Central memory CD8-positive, alpha-beta T cell (primary cell): ENCODE measurements around the gene C11orf91.
"Not testable (repeated sequence)": the region's sequence is repeated elsewhere in the genome, so short reads cannot be mapped to it uniquely, and the experiment has no call there.

Experiments
- ATAC-seq: fragments of 150-1000 bp; cut with Tn5 transposase; replicated peaks from 2 replicates; pipeline ENCODE4 v1.10.0; 2022; ENCODE audit warnings: mild to moderate bottlenecking, moderate FRiP score, moderate number of reproducible peaks; ENCODE audit not compliant: poor library complexity, severe bottlenecking; ENCODE audit errors: extremely low read depth
- DNase-seq, 2 donors: peaks; one replicate each; pipeline ENCODE4 v3.0.0; 2021; ENCODE audit warnings: low spot score in 2 of 2
- H3K27ac Mint-ChIP-seq: one replicate; pipeline ENCODE4 v1.8.0; 2022; ENCODE audit warnings: low read depth, mild to moderate bottlenecking, moderate library complexity, mixed read lengths
- H3K27me3 Mint-ChIP-seq: one replicate; pipeline ENCODE4 v1.8.0; 2022; ENCODE audit warnings: mixed read lengths
- H3K36me3 Mint-ChIP-seq: one replicate; pipeline ENCODE4 v1.8.0; 2022; ENCODE audit warnings: mild to moderate bottlenecking, moderate library complexity, mixed read lengths; ENCODE audit not compliant: insufficient read depth
- H3K4me1 Mint-ChIP-seq: one replicate; pipeline ENCODE4 v1.8.0; 2022; ENCODE audit warnings: mixed read lengths
- H3K4me3 Mint-ChIP-seq: one replicate; pipeline ENCODE4 v1.8.0; 2022; ENCODE audit warnings: mild to moderate bottlenecking, moderate library complexity, mixed read lengths
- H3K9me3 Mint-ChIP-seq: one replicate; pipeline ENCODE4 v1.8.0; 2022; ENCODE audit warnings: mixed read lengths

The C11orf91 gene

DNA sequence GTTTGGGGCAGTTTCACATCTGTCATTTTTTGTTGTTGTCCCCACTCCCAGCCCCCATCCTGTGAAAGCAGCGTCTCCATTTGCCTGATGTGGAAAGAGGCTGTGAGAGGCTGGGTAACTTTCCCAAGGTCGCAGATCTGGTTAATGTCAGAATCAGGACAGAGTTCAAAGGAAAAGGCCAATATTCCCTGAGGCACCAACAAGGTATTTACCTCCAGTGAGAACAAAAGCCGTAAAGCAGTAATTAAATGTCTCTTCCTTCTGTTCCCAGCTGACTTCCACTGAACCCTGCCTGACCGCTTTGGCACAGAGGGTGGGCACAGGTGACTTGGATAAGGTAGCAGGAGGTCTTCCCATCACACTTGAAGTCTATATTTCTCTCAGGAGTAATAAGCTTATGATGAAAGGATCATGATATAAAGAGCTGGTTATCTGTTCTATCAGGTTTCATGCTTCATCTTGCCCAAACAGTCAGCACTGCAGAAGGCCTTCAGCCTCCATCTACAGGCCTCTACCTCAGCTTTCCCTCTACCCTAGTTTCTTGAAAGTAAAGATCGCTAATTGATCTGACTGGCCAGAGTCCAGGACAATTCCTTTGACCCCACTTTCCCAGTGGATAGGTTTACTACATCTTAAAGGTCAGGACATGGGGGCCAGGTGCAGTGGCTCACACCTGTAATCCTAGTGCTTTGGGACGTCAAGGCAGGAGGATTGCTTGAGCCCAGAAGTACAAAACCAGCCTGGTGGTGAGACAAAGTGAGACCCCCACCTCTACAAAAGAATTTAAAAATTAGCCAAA is 9.4 kb downstream of the C11orf91 start:
- no peak overlapping the region for H3K27ac Mint-ChIP-seq
- DNase-seq: no peak
- H3K27me3 Mint-ChIP-seq: peaks cover 30% of the 10 kb centered on the region
- no peaks in the 10 kb centered on the region for H3K4me1 Mint-ChIP-seq
- no peaks in the 10 kb centered on the region for H3K9me3 Mint-ChIP-seq
- H3K36me3 Mint-ChIP-seq: no peaks in the 10 kb centered on the region
- no peak overlapping the region for H3K4me3 Mint-ChIP-seq
- ATAC-seq: no peak

DNA sequence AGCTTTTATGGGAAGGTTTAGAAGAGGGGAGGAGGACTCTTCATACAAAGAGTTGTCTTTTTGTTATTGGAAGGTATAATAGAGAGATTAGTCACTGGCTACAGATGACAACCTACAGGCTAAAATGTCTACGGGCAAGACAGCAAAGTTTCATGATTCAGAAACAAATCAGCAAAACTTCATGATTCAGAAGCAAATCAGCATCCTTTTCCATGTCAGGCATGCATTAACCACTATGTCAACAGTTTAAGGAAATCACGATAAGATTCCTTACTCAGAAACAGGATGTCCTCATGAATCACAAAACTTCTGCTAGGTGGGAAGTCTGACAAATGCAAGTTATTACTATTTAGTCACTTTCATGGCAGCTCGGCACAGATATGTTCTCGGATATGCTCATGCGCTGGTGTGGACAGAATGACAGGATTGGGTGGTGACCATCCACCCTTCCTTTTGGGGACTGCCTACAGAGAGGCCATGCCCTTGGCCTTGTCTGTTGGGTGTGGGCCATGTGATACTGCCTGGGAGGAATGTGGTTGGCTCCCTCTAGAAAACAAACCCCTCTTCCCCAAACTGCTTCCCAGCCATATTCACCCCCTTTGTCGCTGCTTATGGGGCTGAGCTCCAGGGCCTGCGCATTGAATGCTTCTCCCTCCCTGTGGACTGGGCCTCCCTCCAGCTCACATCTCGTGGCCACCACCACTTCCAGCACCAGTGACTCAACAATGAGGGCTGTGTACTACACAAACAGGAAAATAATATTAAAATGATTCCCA is 10.1 kb downstream of the C11orf91 start:
- Mint-ChIP-seq H3K36me3 (no peaks in the 10 kb centered on the region), H3K27me3 (peaks cover 24% of the 10 kb centered on the region), H3K27ac (no peak overlapping the region), H3K4me3 (no peak overlapping the region), H3K4me1 (no peaks in the 10 kb centered on the region), H3K9me3 (no peaks in the 10 kb centered on the region)
- ATAC-seq: no peak
- no peak for DNase-seq

DNA sequence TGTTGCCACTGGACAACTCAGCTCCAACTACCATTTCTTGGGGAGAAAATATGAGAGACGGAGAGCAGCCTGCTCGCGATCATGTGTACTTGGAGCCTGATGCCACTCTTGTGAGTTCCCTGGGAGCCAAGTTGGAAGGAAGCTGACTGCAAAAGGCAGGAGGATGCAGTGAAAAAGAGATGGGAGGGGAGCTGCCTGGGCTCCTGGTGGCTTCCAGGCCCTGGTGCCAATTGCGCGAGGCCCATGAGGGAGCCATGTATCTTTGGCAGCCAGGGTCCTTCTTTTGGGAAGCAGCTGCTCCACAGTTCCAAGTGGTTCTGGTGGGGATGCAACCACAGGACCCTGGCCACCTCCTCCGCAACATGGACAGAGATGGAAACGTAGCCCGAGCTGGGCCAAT is 11.1 kb downstream of the C11orf91 start:
- Mint-ChIP-seq H3K27ac (no peak overlapping the region), H3K27me3 (peaks cover 34% of the 10 kb centered on the region), H3K9me3 (no peaks in the 10 kb centered on the region), H3K36me3 (no peaks in the 10 kb centered on the region), H3K4me1 (no peaks in the 10 kb centered on the region), H3K4me3 (no peak overlapping the region)
- ATAC-seq: no peak
- DNase-seq: no peak

DNA sequence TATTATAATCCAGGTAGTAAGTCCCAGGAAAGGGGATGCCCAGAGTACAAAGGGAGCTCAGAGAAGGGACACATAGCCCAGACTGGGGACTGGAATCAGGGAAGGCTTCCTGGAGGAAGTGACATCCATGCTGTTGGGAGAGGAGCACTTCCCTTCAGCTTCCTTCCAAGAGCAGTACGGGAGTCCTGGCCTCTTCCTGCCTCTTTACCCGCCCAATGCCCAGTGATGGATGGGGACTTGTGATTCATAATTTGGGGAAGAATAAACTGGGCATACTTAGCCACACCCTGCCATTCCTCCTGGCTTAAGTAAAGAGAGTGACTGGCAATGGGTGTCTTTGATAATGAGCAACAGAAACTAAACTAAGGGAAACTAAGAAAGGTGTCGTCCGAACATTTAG is 11.5 kb downstream of the C11orf91 start:
- Mint-ChIP-seq H3K36me3 (no peaks in the 10 kb centered on the region), H3K4me1 (no peaks in the 10 kb centered on the region), H3K9me3 (no peaks in the 10 kb centered on the region), H3K27me3 (peaks cover 38% of the 10 kb centered on the region), H3K27ac (no peak overlapping the region), H3K4me3 (no peak overlapping the region)
- DNase-seq: no peak
- ATAC-seq: no peak

DNA sequence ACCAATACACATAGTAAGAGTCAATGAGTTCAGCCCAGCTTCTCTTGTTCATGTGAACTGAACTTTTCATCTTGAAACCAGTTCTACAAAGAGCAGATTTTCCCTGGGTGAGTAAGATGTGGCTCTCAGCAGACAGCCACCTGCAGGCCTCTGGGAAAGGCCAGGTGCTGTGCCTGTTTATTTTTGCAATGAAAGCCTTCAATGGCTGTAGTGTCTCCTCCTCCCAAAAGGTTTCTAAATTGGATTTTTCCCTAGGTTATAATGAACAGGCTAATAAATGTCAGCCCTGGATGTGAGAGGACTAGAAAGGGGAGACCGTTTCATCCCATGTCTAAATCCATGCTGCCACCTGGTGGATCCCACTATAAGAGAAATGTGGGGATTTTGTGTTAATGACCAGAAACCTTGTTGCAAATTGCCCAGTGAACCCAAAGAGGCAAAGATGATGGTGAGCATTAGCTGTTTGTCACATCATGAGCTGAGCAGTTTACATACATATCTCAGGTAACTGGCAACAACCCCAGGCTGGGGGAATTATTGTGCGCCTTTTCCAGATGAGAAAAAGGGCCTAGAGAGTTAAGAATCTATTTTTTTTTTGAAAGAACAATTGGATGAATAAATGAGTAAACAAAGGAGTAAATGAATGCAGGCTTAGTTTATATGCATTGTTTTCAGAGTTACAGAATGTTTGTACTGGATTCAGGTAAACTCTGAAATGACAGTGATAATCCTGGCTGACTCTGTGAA is 12.7 kb downstream of the C11orf91 start:
- Mint-ChIP-seq H3K4me3 (no peak overlapping the region), H3K27ac (no peak overlapping the region), H3K9me3 (no peaks in the 10 kb centered on the region), H3K4me1 (no peaks in the 10 kb centered on the region), H3K27me3 (peaks cover 39% of the 10 kb centered on the region), H3K36me3 (no peaks in the 10 kb centered on the region)
- DNase-seq (no peak), ATAC-seq (no peak)

DNA sequence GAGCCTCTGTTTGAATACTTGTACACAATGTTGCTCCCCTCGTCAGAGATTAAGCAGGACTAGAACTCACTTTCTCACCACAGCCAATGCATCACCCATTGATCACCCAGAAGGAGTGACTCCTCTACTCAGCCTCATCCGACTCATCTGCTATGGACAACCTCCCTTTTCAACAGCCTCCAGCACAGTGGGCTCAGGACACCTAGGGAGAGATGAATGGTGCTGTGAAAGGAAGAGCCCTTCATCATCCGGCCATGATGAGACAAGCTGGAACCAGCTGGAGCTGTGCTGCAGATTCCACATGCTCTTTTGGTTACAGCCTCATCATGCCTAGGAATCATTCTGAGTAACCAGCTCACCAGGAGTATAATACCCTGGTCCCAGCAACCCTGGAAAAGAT is 15.5 kb downstream of the C11orf91 start:
- DNase-seq (no peak), ATAC-seq (no peak)
- no peaks in the 10 kb centered on the region for H3K9me3 Mint-ChIP-seq
- H3K4me3 Mint-ChIP-seq: no peak overlapping the region
- no peaks in the 10 kb centered on the region for H3K36me3 Mint-ChIP-seq
- H3K27ac Mint-ChIP-seq: no peak overlapping the region
- peaks cover 55% of the 10 kb centered on the region for H3K27me3 Mint-ChIP-seq
- no peaks in the 10 kb centered on the region for H3K4me1 Mint-ChIP-seq

DNA sequence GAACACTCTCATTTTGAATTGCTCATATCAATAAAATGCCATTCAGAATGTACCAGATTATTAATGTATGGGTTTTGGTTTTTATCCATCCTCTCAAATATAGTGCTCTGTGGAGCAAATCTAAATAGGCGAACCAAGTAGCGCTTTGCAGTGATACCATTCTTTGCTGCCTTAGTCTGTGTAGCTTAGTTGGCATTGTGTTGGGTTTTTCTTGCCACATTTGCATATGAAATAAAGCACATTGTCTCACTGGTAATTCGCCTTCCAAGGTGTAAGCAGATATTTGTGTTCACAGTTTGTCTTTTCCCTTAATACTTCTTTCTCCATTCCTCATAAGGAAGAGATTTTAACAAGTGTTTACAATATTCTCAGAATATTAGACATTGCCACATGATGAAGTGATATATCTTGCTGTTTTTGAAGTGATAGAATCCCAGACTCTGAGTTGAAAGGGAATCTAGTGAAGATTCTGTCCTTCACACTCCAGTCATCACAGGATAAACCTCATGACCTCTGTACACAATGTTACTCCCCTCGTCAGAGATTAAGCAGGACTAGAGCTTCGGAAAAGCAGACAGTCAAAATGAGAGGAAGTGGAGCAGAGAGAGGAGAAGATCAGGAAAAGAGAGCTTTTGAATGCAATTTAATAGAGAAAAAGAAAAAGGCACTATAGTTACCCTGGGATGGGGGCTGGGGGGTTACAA is 16.5 kb downstream of the C11orf91 start:
- no peaks in the 10 kb centered on the region for H3K36me3 Mint-ChIP-seq
- H3K27me3 Mint-ChIP-seq: peaks cover 64% of the 10 kb centered on the region
- H3K4me3 Mint-ChIP-seq: no peak overlapping the region
- H3K27ac Mint-ChIP-seq: no peak overlapping the region
- DNase-seq: no peak
- ATAC-seq: no peak
- no peaks in the 10 kb centered on the region for H3K9me3 Mint-ChIP-seq
- H3K4me1 Mint-ChIP-seq: no peaks in the 10 kb centered on the region

DNA sequence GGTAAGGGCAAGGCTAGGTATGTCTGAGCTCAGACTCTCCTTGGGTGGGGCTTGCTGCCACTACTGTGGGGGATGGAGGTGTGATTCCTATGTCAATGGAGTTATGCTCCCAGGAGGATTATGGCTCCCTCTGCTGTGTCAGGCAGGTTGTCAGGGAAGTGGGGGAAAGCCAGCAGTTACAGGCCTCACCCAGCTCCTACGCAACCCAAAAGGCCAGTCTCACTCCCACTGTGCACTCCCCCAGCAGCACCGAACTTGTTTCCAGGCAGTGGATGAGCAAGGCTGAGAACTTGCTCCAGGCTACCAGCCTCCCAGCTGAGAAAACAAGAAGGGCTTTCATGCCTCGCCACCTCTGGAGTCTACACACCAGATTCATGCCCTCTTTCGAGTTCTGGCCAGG is 18.2 kb downstream of the C11orf91 start:
- ATAC-seq (no peak), DNase-seq (no peak)
- Mint-ChIP-seq H3K4me3 (no peak overlapping the region), H3K9me3 (no peaks in the 10 kb centered on the region), H3K4me1 (no peaks in the 10 kb centered on the region), H3K27ac (no peak overlapping the region), H3K36me3 (no peaks in the 10 kb centered on the region), H3K27me3 (peaks cover 81% of the 10 kb centered on the region)

DNA sequence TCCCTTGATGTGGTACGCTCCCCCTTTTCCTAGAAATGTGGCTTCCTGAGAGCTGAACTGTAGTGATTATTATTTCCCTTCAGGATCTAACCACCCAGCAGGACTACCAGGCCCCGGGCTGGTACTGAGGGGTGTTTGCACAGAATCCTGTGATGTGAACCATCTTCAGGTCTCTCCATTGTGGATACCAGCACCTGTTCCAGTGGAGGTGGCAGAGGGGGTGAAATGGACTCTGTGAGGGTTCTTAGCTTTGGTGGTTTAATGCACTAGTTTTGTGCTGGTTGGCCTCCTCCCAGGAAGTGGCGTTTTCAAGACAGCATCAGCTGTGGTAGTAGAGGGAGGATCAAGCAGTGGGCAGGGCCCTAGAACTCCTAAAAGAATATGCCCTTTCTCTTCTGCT is 18.6 kb downstream of the C11orf91 start:
- no peak for DNase-seq
- Mint-ChIP-seq H3K4me1 (no peaks in the 10 kb centered on the region), H3K27me3 (peaks cover 85% of the 10 kb centered on the region), H3K9me3 (no peaks in the 10 kb centered on the region), H3K36me3 (no peaks in the 10 kb centered on the region), H3K27ac (no peak overlapping the region), H3K4me3 (no peak overlapping the region)
- ATAC-seq: no peak

DNA sequence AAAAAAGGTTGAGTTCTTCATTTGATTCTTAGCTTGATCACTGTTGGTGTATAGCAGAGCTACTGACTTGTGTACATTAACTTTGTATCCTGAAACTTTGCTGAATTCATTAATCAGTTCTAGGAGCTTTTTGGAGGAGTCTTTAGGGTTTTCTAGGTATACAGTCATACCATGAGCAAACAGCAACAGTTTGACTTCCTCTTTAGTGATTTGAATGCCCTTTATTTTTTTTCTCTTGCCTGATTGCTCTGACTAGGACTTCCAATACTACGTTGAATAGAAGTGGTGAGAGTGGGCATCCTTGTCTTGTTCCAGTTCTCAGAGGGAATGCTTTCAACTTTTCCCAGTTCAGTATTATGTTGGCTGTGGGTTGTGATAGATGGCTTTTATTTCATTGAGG is 22.0 kb downstream of the C11orf91 start:
- not testable (repeated sequence) for H3K4me3 Mint-ChIP-seq, H3K9me3 Mint-ChIP-seq, H3K27ac Mint-ChIP-seq, H3K4me1 Mint-ChIP-seq, H3K36me3 Mint-ChIP-seq, DNase-seq, ATAC-seq
- peaks cover 68% of the 10 kb centered on the region for H3K27me3 Mint-ChIP-seq

DNA sequence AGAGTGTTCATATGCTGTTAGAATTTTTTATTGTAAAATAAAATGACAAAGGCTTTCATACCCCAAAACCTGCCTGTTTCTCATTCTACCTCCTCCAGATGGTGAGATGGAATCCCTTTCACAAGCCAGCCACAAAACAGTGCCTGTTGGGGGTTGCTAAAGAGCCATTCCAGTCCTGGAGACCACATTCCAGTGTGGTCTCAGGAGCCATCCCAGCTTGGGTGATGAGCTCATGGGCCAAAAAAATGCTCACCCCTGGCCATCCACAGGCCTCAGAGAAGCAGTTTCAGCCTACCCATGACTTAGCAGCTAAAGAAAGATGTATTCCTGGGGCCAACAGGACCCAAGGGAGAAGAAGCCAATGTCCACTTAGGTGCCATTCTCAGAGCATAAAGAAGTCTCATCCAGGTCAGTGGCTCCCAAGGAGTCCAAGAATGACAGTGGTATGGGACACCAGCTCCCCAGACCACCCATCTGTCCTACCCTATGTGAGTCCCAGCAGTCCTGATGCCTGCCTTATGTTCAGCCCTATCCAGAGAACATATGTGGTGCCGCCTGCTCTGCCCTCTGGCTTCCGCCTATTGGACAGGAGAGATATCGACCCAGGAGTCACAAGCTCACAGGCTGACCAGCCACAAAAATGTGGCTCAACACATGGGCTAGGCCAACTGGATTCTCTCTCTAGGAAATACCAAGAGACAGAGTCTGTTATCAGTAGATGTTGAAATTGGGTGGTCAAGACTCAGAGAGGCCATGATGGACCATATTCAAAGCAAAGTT is 26.4 kb downstream of the C11orf91 start:
- H3K27me3 Mint-ChIP-seq: peaks cover 49% of the 10 kb centered on the region
- H3K27ac Mint-ChIP-seq: no peak overlapping the region
- H3K9me3 Mint-ChIP-seq: no peaks in the 10 kb centered on the region
- no peak overlapping the region for H3K4me3 Mint-ChIP-seq
- H3K4me1 Mint-ChIP-seq: no peaks in the 10 kb centered on the region
- peaks cover 3% of the 10 kb centered on the region for H3K36me3 Mint-ChIP-seq
- DNase-seq: no peak
- ATAC-seq: no peak

DNA sequence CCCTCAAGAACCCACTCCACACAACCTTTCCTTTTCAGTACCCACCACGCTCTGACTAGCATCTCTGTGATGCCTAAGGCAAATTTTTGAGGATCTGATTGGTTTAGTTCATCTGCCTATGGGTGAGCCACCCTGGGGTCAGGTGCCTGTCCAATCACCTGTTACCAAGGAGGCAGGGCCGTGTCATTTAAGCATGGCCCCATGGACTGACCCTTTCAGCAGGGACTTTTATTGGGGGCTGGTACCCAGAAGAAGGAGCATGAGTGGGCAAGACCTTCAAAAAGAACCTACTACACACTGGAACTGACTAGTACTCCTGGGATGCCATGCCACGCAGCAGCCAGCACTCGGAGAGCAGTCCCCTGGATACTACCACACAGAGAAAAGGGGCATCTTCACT is 28.4 kb downstream of the C11orf91 start:
- Mint-ChIP-seq H3K27ac (no peak overlapping the region), H3K9me3 (no peaks in the 10 kb centered on the region), H3K36me3 (peaks cover 3% of the 10 kb centered on the region), H3K27me3 (peaks cover 42% of the 10 kb centered on the region), H3K4me1 (no peaks in the 10 kb centered on the region), H3K4me3 (no peak overlapping the region)
- DNase-seq: no peak
- ATAC-seq: no peak
